ENCODE results near the gene FGR. TPM values are rescaled to one million over a fixed set of nuclear protein-coding genes. Genes with fewer than 3 reads are reported as not detected.

Gene FGR
- total RNA-seq, 1 donor from 2014 or later: not detected

DNA sequence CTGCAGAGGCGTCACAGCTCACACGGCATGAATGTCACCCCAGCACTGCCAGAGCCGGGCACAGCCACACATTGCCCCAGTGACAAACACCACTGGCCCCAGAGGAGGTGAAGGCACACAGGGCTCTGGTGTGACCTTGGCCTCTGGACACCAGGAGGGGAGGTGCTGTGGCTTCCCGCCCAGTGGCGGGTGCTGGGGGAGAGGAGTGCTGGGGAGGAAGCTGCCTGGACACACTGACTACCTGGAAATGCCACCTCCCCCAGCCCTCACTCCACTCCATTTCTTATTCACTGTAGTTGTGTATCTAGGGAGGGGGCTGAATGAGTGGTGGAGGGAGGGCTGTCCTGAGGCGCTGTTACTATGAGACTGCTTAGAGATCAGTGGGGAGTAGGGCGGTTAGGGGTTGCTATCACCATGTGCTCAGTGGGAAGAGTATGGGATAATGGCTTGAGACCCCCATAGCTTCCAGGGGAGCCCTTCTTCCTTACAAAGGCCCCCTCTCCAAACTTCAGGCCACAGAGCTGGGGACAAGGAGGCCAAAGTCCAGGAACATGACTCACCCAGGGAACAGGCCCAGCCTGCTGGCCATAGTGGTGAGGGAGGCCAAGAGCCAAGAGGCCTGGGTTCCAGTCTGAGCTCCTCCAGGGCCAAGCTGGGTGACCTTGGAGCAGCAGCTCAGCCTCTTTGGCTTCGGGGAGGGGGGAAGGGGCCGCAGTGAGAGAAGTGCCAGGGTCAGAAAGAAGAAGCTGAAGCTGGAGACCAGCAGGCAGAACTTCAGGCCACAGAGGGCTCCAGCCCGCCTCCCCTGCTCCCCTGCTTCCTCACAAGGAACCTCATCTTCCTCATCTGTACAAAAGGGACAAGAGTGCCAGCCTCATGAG, 71.2 kb downstream of the FGR start:
- Histone ChIP-seq H3K9ac (ENCODE audit: low read length) (no peak overlapping the region), H3K4me1 (ENCODE audit: insufficient read depth, low read length) (peaks cover 37% of the 10 kb centered on the region), H3K27me3 (ENCODE audit: insufficient read depth, low read length) (no peaks in the 10 kb centered on the region), H3K36me3 (ENCODE audit: insufficient read depth, low read length) (no peaks in the 10 kb centered on the region), H3K4me3 (ENCODE audit: insufficient read depth, low read depth, low read length) (no peak overlapping the region), H2AFZ (ENCODE audit: low read depth, low read length) (no peak overlapping the region), H3K9me3 (ENCODE audit: insufficient read depth, low read depth, low read length) (no peaks in the 10 kb centered on the region), H3K27ac (ENCODE audit: low read depth, low read length) (no peak overlapping the region), H3K79me2 (ENCODE audit: insufficient read depth, low read length) (peaks cover 68% of the 10 kb centered on the region), H4K20me1 (ENCODE audit: insufficient read depth, low read length) (peaks cover 92% of the 10 kb centered on the region), H3K4me2 (ENCODE audit: low read length) (peak overlapping the region; percentile 32)
- Mint-ChIP-seq H3K27me3 (ENCODE audit: low read depth, unreplicated experiment) (no peaks in the 10 kb centered on the region), H3K4me3 (ENCODE audit: unreplicated experiment) (peak overlapping the region; percentile 27), H3K36me3 (ENCODE audit: low read depth, unreplicated experiment) (peaks cover 4% of the 10 kb centered on the region), H3K27ac (ENCODE audit: unreplicated experiment) (peak overlapping the region; percentile 92), H3K9me3 (ENCODE audit: unreplicated experiment) (no peaks in the 10 kb centered on the region), H3K4me1 (ENCODE audit: low read depth, unreplicated experiment) (peaks cover 82% of the 10 kb centered on the region)
- FAIRE-seq: no peak
- TF ChIP-seq EZH2 (IDR thresholded peaks at IDR 0.05; ENCODE audit: insufficient read depth, low read length): no peak
- TF ChIP-seq CTCF (IDR thresholded peaks at IDR 0.05; ENCODE audit: insufficient read depth, low read depth, low read length): no peak
- DNase-seq (ENCODE audit: low read depth): peak; percentile 39

DNA sequence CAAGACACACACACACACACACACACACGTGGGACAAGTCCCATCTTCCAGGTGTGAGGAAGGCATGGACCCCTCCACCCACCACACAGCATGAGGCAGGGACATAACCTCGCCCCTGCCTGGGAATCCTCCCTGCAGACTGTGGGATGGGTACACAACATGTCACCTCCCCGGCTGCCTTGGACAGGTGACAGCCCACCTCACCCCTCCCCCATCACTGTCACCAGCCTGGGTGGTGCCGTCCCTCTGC, 71.7 kb downstream of the FGR start:
- H3K9me3 Mint-ChIP-seq (ENCODE audit: unreplicated experiment): no peaks in the 10 kb centered on the region
- no peaks in the 10 kb centered on the region for H3K27me3 Mint-ChIP-seq (ENCODE audit: low read depth, unreplicated experiment)
- H3K4me1 Mint-ChIP-seq (ENCODE audit: low read depth, unreplicated experiment): peaks cover 82% of the 10 kb centered on the region
- no peak for FAIRE-seq
- Histone ChIP-seq H3K9ac (ENCODE audit: low read length) (no peak overlapping the region), H3K79me2 (ENCODE audit: insufficient read depth, low read length) (peaks cover 68% of the 10 kb centered on the region), H3K4me3 (ENCODE audit: insufficient read depth, low read depth, low read length) (no peak overlapping the region), H3K4me2 (ENCODE audit: low read length) (peak overlapping the region; percentile 32), H2AFZ (ENCODE audit: low read depth, low read length) (no peak overlapping the region), H3K36me3 (ENCODE audit: insufficient read depth, low read length) (no peaks in the 10 kb centered on the region), H3K27ac (ENCODE audit: low read depth, low read length) (no peak overlapping the region), H4K20me1 (ENCODE audit: insufficient read depth, low read length) (peaks cover 90% of the 10 kb centered on the region), H3K27me3 (ENCODE audit: insufficient read depth, low read length) (no peaks in the 10 kb centered on the region), H3K4me1 (ENCODE audit: insufficient read depth, low read length) (peaks cover 33% of the 10 kb centered on the region), H3K9me3 (ENCODE audit: insufficient read depth, low read depth, low read length) (no peaks in the 10 kb centered on the region)
- peaks cover 4% of the 10 kb centered on the region for H3K36me3 Mint-ChIP-seq (ENCODE audit: low read depth, unreplicated experiment)
- DNase-seq (ENCODE audit: low read depth): no peak
- H3K4me3 Mint-ChIP-seq (ENCODE audit: unreplicated experiment): peak overlapping the region; percentile 64
- H3K27ac Mint-ChIP-seq (ENCODE audit: unreplicated experiment): no peak overlapping the region
- TF ChIP-seq EZH2 (IDR thresholded peaks at IDR 0.05; ENCODE audit: insufficient read depth, low read length): no peak
- no peak for TF ChIP-seq CTCF (IDR thresholded peaks at IDR 0.05; ENCODE audit: insufficient read depth, low read depth, low read length)

Data from astrocyte (in vitro differentiated cells and primary cell).